Inflammatory macrophage (primary cell): ENCODE measurements around the gene C1QL1.
A peak's percentile ranks its signal among the peaks of the same experiment; 100 is the strongest.

Experiments used
- DNase-seq, 2 donors: peaks; one replicate each; pipeline ENCODE4 v3.0.0-alpha.2; 2020 to 2022

Gene C1QL1

DNA sequence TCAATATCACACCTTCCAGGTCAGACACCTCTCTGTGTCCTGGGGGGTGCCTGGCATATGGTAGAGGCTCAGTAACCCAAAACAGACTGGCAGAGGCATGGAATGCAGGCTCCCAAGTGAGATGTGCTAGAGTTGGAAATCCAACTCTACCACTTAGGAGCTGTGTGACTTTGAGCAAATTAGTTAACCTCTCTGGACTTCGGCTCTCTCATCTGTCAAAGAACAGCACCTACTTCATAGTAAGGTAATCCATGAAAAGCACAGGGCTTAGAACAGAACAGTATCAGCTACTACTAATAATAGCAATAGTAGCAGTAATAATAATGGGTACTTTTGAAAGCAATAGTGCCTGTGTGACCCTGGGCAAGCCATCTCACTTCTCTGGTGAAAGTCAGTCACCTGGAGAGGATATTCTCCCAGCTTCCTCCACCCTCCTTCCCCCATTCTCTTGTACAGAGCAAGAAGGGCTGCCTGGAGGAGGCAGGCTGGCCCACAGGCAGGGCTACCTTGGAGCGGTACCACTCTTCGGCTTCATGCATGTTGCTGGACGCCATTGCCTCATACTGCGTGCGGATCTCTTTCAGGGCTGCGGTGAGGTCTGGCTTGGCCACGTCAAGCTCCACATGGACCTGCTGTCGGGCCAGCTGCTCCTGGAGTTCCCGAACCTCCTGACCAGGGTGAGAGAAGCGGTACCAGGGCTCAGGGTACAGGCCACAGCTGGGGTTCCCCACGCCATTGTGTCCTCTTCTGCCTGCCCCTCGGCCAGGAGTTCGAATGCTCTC, 55.1 kb downstream of the C1QL1 start:
- no peak for DNase-seq

DNA sequence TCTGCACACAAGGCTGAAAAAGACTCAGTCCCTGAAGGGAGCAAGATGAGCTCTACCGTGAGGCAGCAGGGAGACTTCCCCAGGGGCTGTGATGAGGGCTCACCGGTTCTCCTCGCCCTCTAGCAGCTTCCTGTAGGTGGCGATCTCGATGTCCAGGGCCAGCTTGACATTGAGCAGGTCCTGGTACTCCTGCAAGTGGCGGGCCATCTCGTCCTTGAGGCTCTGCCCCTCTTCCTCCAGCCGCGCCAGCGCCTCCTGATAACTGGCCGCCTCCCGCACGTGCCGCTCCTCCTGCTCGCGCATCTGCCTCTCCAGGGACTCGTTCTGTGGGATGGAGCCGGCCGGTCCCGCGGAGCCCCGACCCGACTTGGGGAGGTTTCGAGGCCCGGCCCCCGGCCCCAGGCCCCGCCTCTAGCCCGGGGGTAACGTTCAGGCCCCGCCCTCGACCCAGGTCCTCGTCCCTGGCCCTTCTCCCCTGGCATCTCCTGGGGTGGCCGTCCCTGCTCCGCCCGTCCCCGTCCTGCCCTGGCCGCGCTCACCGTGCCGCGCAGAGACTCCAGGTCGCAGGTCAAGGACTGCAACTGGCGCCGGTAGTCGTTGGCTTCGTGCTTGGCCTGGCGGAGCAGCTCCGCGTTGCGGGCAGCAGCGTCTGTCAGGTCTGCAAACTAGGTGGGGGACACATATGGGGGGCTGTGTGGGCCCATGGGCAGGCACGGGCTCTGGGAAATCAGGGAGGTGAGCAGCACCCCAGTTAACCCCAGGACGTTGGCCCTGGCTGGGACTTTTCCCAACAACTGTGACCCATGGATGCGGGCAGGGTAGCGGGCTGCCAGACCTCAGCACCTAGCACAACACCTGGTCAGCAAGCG, 56.7 kb downstream of the C1QL1 start:
- peak; percentile 47 to 66 for DNase-seq

DNA sequence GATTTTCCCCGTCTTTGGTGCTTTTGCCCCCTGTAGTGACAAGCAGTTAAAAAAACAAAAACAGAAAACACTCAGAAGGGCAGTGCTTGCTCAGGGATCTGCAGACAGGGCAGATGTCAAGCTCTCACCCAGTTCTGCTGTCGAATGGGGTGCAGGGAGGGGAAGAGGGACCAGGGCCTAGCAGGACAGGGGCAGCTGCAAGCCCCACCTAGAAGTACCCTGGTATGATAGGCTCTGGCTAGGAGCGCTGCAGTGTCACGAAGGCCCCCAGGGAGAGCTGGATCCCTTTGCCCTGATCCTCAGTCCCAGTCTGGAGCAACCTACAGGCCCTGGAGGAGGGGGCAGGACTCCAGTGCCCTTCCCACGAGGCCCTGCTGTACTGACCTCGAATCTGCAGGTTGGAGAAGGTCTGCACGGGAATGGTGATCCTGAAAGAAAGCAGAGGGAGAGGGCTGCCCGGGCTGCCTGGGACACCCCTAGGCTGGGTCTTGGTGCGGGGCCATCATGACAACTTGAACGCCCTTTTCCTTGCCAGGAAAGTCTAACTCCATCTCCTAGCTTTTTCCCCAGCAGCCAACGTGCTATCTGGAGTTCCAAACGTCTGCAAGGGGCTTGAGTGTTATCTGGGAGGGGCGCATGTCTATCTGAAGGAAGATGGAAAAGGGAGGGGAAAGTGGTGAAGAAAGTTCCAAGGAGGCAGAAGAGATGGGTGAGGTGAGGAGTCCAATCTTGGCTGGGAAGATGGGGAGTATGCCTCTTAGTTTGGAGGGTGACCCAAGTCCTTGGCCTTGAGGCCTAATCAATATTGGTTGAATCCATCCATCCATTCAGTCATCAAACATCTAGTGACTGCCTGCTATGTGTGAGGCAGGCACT, 57.6 kb downstream of the C1QL1 start:
- no peak for DNase-seq
